ENCODE results near the gene FAM78B.

DNA sequence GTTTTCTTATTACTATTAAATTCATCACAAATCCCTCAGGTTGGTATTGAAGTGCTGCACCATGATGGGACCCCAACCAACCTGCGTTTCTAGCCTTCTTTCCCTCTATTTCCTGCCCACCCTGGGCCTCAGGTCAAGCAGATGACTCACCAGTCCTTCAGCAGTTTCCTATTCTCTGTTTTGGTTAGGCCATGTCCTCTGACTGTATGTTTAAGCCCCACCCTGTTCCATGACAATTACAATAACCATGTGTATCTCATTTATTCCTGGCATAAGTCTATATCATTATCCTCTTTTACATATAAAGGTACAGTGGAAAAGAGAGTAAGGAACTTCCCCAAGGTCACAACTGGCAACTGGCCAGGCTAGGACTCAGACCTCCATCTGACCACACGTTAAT lies 5.3 kb upstream of the FAM78B start:
- TF ChIP-seq, protein P1, sequence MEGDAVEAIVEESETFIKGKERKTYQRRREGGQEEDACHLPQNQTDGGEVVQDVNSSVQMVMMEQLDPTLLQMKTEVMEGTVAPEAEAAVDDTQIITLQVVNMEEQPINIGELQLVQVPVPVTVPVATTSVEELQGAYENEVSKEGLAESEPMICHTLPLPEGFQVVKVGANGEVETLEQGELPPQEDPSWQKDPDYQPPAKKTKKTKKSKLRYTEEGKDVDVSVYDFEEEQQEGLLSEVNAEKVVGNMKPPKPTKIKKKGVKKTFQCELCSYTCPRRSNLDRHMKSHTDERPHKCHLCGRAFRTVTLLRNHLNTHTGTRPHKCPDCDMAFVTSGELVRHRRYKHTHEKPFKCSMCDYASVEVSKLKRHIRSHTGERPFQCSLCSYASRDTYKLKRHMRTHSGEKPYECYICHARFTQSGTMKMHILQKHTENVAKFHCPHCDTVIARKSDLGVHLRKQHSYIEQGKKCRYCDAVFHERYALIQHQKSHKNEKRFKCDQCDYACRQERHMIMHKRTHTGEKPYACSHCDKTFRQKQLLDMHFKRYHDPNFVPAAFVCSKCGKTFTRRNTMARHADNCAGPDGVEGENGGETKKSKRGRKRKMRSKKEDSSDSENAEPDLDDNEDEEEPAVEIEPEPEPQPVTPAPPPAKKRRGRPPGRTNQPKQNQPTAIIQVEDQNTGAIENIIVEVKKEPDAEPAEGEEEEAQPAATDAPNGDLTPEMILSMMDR (IDR thresholded peaks at IDR 0.05; ENCODE audit: borderline replicate concordance, extremely low read depth, low read length, poor library complexity, severe bottlenecking): no peak
- TF ChIP-seq EZH2 (IDR thresholded peaks at IDR 0.05; ENCODE audit: borderline replicate concordance, low read depth, low read length, severe bottlenecking): no peak

Data from DND-41 (cell line).